HepG2 (cell line): ENCODE measurements around the gene PKLR. TPM values are rescaled to one million over a fixed set of nuclear protein-coding genes. Genes with fewer than 3 reads are reported as not detected.

Experiments used
- ATAC-seq: fragments of 200-7000 bp; cut with Tn5 transposase; 3 replicates; pipeline ENCODE4 v1.9.1; 2020; ENCODE audit warnings: mild to moderate bottlenecking, moderate library complexity
- BruUV-seq: library from RNA; stranded (reverse); fragments of 400-500 nt; replicated peaks from 2 replicates; lab custom pipeline; 2021; lab: Mats Ljungman, UMichigan
- CTCF ChIA-PET: fragments of 300-600 bp; formaldehyde crosslinking; extraction: SDS; loops from one replicate; lab custom pipeline; 2021; ENCODE audit warnings: low total read pairs, inconsistent platforms, low intra/inter-chr PET ratio; lab: Yijun Ruan, JAX
- POLR2A ChIA-PET: fragments of 350-600 bp; sonication (Branson Sonifier 250); formaldehyde crosslinking; loops from one replicate; lab custom pipeline; 2020; ENCODE audit warnings: antibody characterized with exemption, inconsistent platforms; lab: Yijun Ruan, JAX
- DNase-seq: peaks from one replicate; pipeline ENCODE4 v3.0.0-alpha.2; 2015; ENCODE audit warnings: low spot score
- FAIRE-seq: peaks from 3 replicates; lab custom pipeline; 2011; peaks lifted over from hg19 to GRCh38; lab: Jason Lieb, UNC
- H2AFZ ChIP-seq: one replicate; pipeline ENCODE4 v1.6.1; 2011; ENCODE audit warnings: low read length, inconsistent platforms
- H3K27ac ChIP-seq: fragments of 300-600 bp; 3 replicates; pipeline ENCODE4 v1.8.0; 2011; ENCODE audit warnings: mixed run types, mild to moderate bottlenecking, mixed read lengths, low read length, inconsistent platforms; ENCODE audit not compliant: insufficient read depth; ENCODE audit errors: extremely low read length
- H3K27me3 ChIP-seq, 2 experiments: fragments of 200-600 bp in 1 of 2; 2 replicates in 1 of 2; 3 replicates in 1 of 2; pipeline versions ENCODE4 v1.6.0 to v1.8.0; 2011; ENCODE audit warnings: low read length in 2 of 2, mild to moderate bottlenecking in 2 of 2, moderate library complexity in 2 of 2, inconsistent platforms in 1 of 2; ENCODE audit not compliant: insufficient read depth in 2 of 2, control insufficient read depth in 1 of 2
- H3K36me3 ChIP-seq, 2 experiments: fragments of 200-600 bp in 1 of 2; replicated peaks in 1 of 2; 2 replicates in 1 of 2; 3 replicates in 1 of 2; pipeline versions ENCODE4 v1.5.1 to v1.8.0; 2011; ENCODE audit warnings: low read length in 2 of 2, inconsistent platforms in 1 of 2; ENCODE audit not compliant: insufficient read depth in 2 of 2, control insufficient read depth in 1 of 2
- H3K4me1 ChIP-seq: 2 replicates; pipeline ENCODE4 v1.5.1; 2012; ENCODE audit warnings: low read length, inconsistent platforms; ENCODE audit not compliant: insufficient read depth
- H3K4me2 ChIP-seq: 2 replicates; pipeline ENCODE4 v1.6.0; 2011; ENCODE audit warnings: low read depth, low read length, inconsistent platforms
- H3K4me3 ChIP-seq, 3 experiments: fragments of 200-600 bp in 1 of 3; sonication (generic), shearing (Covaris generic) in 1 of 3; replicated peaks in 1 of 3; 2 replicates each; pipeline ENCODE4 v1.5.1; 2011 to 2016; ENCODE audit warnings: low read length in 3 of 3, inconsistent platforms in 2 of 3, low read depth in 2 of 3, mild to moderate bottlenecking in 2 of 3, control low read depth in 1 of 3, mixed read lengths in 1 of 3; ENCODE audit not compliant: insufficient read depth in 1 of 3
- H3K79me2 ChIP-seq: one replicate; pipeline ENCODE4 v1.6.1; 2011; ENCODE audit warnings: low read length, inconsistent platforms; ENCODE audit not compliant: insufficient read depth
- H3K9ac ChIP-seq: 2 replicates; pipeline ENCODE4 v1.6.0; 2011; ENCODE audit warnings: mild to moderate bottlenecking, low read depth, low read length, inconsistent platforms; ENCODE audit not compliant: insufficient read depth
- H3K9me3 ChIP-seq: 2 replicates; pipeline ENCODE4 v1.5.1; 2012; ENCODE audit warnings: mild to moderate bottlenecking, low read length
- H4K20me1 ChIP-seq: 2 replicates; pipeline ENCODE4 v1.6.0; 2011; ENCODE audit warnings: inconsistent platforms, mild to moderate bottlenecking, low read length, moderate library complexity; ENCODE audit not compliant: insufficient read depth
- AKNA ChIP-seq: sonication (generic); formaldehyde crosslinking; IDR thresholded peaks from 2 replicates; pipeline ENCODE4 v1.4.0; 2020; ENCODE audit warnings: missing genetic modification reagents, borderline replicate concordance
- EEA1 ChIP-seq: sonication (generic); formaldehyde crosslinking; IDR thresholded peaks from 2 replicates; pipeline ENCODE4 v1.5.1; 2020; ENCODE audit warnings: mild to moderate bottlenecking, missing genetic modification reagents, borderline replicate concordance
- FOXA3 ChIP-seq: IDR thresholded peaks from 2 replicates; pipeline ENCODE4 v1.6.1; 2016; ENCODE audit warnings: missing genetic modification reagents, missing compliant biosample characterization
- HMGXB3 ChIP-seq: sonication (generic); formaldehyde crosslinking; IDR thresholded peaks from 2 replicates; pipeline ENCODE4 v1.4.0; 2020; ENCODE audit warnings: missing genetic modification reagents, borderline replicate concordance
- SMAD1 ChIP-seq: sonication (generic); formaldehyde crosslinking; IDR thresholded peaks from 2 replicates; pipeline ENCODE4 v1.4.0; 2020; ENCODE audit warnings: missing genetic modification reagents, low read depth, mild to moderate bottlenecking, borderline replicate concordance
- SUZ12 ChIP-seq: fragments of 150-350 bp; IDR thresholded peaks from 2 replicates; pipeline ENCODE4 v1.6.1; 2014; ENCODE audit warnings: low read depth, low read length
- WIZ ChIP-seq: sonication (generic); formaldehyde crosslinking; IDR thresholded peaks from 2 replicates; pipeline ENCODE4 v1.5.1; 2020; ENCODE audit warnings: mild to moderate bottlenecking, missing genetic modification reagents
- XRCC5 ChIP-seq: fragments of 200-400 bp; formaldehyde crosslinking; optimal IDR thresholded peaks from 2 replicates; pipeline ENCODE3; 2017; ENCODE audit warnings: mild to moderate bottlenecking, low read length
- ZMAT3 ChIP-seq: sonication (generic); formaldehyde crosslinking; conservative IDR thresholded peaks from 2 replicates; pipeline ENCODE4 v1.7.0; 2021; ENCODE audit warnings: missing genetic modification reagents
- ZNF20 ChIP-seq: sonication (generic); formaldehyde crosslinking; IDR thresholded peaks from 2 replicates; pipeline ENCODE4 v1.4.0; 2020; ENCODE audit warnings: mild to moderate bottlenecking, moderate library complexity, missing genetic modification reagents
- ZNF30 ChIP-seq: sonication (generic); formaldehyde crosslinking; IDR thresholded peaks from 2 replicates; pipeline ENCODE4 v1.5.0; 2020; ENCODE audit warnings: mild to moderate bottlenecking, missing genetic modification reagents
- ZNF451 ChIP-seq: sonication (generic); formaldehyde crosslinking; IDR thresholded peaks from 2 replicates; pipeline ENCODE4 v1.5.0; 2020; ENCODE audit warnings: mild to moderate bottlenecking, missing genetic modification reagents
- WGBS: methylation state at CpG from one replicate; pipeline ENCODE4 v1.1.6; 2017; ENCODE audit warnings: low lambda C conversion rate; 5-methylcytosine and 5-hydroxymethylcytosine counted together
- in situ Hi-C: cut with HindIII; loops from 2 replicates; pipeline ENCODE4 v1.10.0; 2017; ENCODE audit warnings: low pct_unique_long_range_greater_than_20kb; ENCODE audit not compliant: extremely low pct_ligation_motif_present
- intact Hi-C: fragments of 100-400 bp; cut with micrococcal nuclease; formaldehyde crosslinking; loops from one replicate; pipeline ENCODE4 v1.10.0; 2022; ENCODE audit not compliant: unreplicated experiment
- polyA plus RNA-seq, 8 experiments: library from polyadenylated mRNA; depleted of rRNA in 3 of 8; stranded (reverse) in 7 of 8; unstranded in 1 of 8; fragments of >200 nt; fragmentation: Illumina TruSeq in 4 of 8; extraction: Trizol in 4 of 8; gene quantifications; 2 replicates each; pipeline versions ENCODE4 v1.2.1 to v1.2.3, GENCODE V29; 2011 to 2016; ENCODE audit warnings: low read depth in 4 of 8, missing spikeins in 1 of 8, mixed read lengths in 1 of 8; ENCODE audit not compliant: insufficient read depth in 1 of 8
- total RNA-seq, 5 experiments: library from RNA; depleted of rRNA; stranded (reverse); fragments of >200 nt; fragmentation: Illumina TruSeq; extraction: Trizol; gene quantifications; 2 replicates each; pipeline ENCODE4 v1.2.3, GENCODE V29; 2016; ENCODE audit warnings: low read depth in 1 of 5

The PKLR gene
- total and polyA plus RNA-seq, 2 of the 13 experiments (the other 11 are each of a cell fraction or from before 2014, with no cell fraction given) = 10.3 to 29.3 TPM

- TF ChIP-seq AKNA = no peak
These were observed 24.3 kb upstream of the PKLR start (continued) for GRCh38 chr1:155325603-155325893.

GRCh38 chr1:155324717-155325602, 23.7 kb upstream of the PKLR start:
- Histone ChIP-seq H2AFZ (no peak overlapping the region), H3K4me2 (peak overlapping the region; percentile 79), H3K36me3 (peaks cover 2 to 20% of the 10 kb centered on the region in 2 experiments; a peak in 3 of 5 replicates), H4K20me1 (no peaks in the 10 kb centered on the region; the same call in none of the 2 replicates), H3K79me2 (peaks cover 5% of the 10 kb centered on the region), H3K9ac (peak overlapping the region; percentile 69), H3K9me3 (no peaks in the 10 kb centered on the region), H3K4me1 (peaks cover 36% of the 10 kb centered on the region), H3K27me3 (no peaks in the 10 kb centered on the region; a peak in 1 of 5 replicates), H3K4me3 (peak overlapping the region; percentile 80 to 94 (median 81)), H3K27ac (peak overlapping the region; percentile 52)
- ChIA-PET CTCF (interaction anchor here (1.0 to 4.5 kb wide), 4 partner anchors 47 to 118 kb away, joined by 3 to 71 read pairs (median 12); partner anchors contain the start of gene HCN3), POLR2A (interaction anchor here (1.2 to 4.3 kb wide), 4 partner anchors 52 to 74 kb away, joined by 3 to 38 read pairs (median 15); partner anchors contain the start of genes CLK2 and SCAMP3)
- FAIRE-seq (no peak), ATAC-seq (peak; percentile 62), DNase-seq (peak; percentile 45)
- in situ Hi-C loops = no loop called here
- 11% methylated on average over 32 of the region's 59 CpGs for WGBS
- intact Hi-C loops = loop anchor here (1.0 to 5.0 kb wide), 4 partner anchors 48 to 267 kb away; partner anchors contain the start of genes HCN3, MTX1 and THBS3
- BruUV-seq = TSS peak; percentile 47
- TF ChIP-seq EEA1 (CRISPR knock-in tag) (no peak), SUZ12 (no peak), ZMAT3 (CRISPR knock-in tag) (no peak), ZNF30 (CRISPR knock-in tag) (no peak), XRCC5 (peak; percentile 62), FOXA3 (CRISPR knock-in tag) (0 out of 2 replicates have a peak, but pooled peaks have one; percentile 6), ZNF451 (CRISPR knock-in tag) (no peak), ZNF20 (CRISPR knock-in tag) (0 out of 2 replicates have a peak, but pooled peaks have one; percentile 27), WIZ (CRISPR knock-in tag) (no peak), HMGXB3 (CRISPR knock-in tag) (0 out of 2 replicates have a peak, but pooled peaks have one; percentile 28), SMAD1 (CRISPR knock-in tag) (no peak)
